SHP77 treated with DMSO at 0.1 percent for 48 hours (cell line): ENCODE results near the gene UBQLN1.
"Not testable (repeated sequence)": the region's sequence is repeated elsewhere in the genome, so short reads cannot be mapped to it uniquely, and the experiment has no call there.

ENCODE experiments used
- DNase-seq: peaks from one replicate; lab custom pipeline; 2025; lab: John Stamatoyannopoulos, UW

Gene UBQLN1

DNA sequence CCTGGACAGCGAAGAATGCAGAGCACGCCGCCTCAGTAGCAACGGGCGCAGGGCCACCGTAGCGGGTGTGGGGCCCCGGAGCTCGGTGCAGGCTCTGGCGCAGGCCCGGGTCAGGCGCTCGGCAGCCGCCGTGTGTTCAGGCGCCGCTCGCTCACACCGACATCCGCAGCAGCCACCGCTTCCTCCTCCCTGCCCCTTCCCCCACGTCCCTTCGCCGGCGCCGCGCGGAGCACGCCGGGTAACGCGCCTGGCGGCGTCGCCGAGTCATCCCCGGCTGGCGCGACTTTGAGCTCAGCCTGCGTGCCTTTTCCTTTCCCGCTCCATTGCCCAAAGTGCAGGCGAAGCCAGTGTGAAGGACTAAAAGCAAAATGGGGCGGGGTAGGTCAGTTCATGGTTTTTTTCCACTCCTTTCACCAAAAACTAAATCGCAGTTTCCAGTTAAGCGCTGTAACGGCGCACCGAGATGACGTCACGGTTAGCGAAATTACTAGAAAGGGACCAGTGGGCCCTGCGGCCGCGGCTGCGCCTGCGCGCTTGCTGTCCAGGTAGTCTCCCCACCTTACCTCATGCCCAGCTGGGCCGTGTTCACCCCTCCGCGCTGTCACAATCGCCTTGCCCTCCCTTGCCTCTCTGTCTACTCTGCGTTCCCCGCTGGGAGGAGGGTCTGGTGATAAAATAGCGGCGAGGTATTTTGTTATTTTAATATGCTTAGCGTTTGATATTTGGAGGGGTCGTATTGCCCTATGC, at the start of gene UBQLN1:
Gene UBQLN1, minus strand, starts transcription at position 191 of the 747 bp plus-strand sequence. CDS start 279 bp downstream, outside the sequence.
- peak; percentile 67 for DNase-seq

- DNase-seq = no peak
Measured at GRCh38 chr9:83754383-83754977, 46.7 kb upstream of the UBQLN1 start.

- DNase-seq = no peak
Measured at GRCh38 chr9:83749706-83750105, 41.9 kb upstream of the UBQLN1 start.

- DNase-seq = no peak
Measured at GRCh38 chr9:83744206-83744605, 36.4 kb upstream of the UBQLN1 start.

DNA sequence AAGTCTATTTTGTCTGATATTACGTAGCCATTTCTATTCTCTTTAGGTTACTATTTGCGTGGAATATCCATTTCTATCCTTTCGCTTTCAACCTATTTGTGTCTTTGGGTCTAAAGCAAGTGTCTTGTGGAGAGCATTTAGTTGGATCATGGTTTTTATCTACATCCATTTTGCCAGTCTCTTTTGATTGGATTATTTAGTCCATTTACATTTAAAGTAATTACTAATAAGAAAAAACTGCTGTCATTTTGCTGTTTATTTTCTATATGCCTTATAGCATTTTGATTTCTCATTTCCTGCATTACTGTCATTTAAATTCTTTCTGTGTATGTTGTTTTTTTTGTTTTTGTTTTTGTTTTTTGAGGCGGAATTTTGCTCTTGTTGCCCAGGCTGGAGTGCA, 26.0 kb upstream of the UBQLN1 start:
- DNase-seq = no peak

DNA sequence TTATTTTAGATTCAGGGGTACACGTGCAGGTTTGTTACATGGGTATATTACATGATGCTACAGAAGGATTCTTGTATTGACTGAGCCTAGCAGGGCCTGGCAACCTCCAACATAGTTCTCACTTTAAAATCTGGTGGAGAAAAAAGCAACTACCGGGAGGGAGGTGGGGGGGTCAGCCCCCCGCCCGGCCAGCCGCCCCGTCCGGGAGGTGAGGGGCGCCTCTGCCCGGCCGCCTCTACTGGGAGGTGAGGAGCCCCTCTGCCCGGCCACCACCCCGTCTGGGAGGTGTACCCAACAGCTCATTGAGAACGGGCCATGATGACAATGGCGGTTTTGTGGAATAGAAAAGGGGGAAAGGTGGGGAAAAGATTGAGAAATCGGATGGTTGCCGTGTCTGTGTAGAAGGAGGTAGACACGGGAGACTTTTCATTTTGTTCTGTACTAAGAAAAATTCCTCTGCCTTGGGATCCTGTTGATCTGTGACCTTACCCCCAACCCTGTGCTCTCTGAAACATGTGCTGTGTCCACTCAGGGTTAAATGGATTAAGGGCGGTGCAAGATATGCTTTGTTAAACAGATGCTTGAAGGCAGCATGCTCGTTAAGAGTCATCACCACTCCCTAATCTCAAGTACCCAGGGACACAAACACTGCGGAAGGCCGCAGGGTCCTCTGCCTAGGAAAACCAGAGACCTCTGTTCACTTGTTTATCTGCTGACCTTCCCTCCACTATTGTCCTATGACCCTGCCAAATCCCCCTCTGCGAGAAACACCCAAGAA, 21.0 kb upstream of the UBQLN1 start:
- not testable (repeated sequence) for DNase-seq

DNA sequence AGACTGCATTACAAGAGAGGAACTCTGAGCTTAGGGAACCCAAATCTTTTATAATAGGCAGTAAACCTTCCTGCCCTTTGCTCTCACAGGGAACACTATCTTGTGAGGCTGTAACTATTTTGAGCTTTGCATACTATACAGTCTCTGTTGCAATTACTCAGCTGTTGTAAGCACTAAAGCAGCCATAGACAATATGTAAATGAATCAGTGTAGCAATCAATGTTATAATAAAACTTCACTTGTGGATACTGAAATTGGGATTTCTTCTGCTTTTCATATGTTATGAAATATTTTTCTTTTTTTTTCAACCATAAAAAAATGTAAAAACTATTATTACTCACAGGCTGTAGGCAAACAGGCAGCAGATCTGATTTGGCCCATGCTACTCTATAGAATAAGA, 16.7 kb upstream of the UBQLN1 start:
- DNase-seq = no peak

DNA sequence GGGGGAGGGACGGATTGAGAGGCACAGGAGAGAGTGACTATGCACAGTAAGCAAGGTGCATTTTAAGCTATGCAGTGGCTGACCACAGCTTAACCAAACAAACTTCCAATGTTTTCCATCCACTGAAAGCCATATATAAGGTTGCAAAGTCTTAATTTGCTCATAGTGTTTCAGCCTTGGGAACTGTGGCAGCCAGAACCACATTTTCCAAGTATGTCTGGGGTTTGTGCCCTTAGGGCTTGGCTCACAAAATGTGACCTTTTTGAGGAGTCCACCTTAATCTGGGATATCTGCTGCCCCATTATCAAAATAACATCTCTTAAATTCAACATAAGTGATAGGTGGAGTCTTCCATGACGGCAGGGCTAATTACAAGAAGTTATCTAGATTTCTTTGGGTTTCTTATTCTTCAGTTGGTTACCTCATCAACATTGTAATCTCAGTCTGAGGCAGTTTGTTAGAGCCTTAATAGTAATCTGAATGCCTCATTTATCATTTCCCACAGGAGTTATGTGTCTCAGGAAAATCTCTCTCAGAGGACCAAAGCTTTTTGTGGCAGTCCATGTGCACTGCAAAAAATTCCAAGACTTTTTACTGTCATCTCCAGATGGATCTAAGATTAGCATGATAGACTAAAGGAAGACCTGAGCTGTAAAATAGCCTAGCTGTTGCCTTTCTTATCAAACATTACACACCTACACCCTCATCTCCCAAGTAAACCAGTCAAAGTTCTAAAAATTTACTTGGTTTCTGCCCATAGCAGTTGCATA, 15.2 kb upstream of the UBQLN1 start:
- no peak for DNase-seq

- DNase-seq = no peak
Measured at GRCh38 chr9:83721509-83721908, 13.8 kb upstream of the UBQLN1 start.

GRCh38 chr9:83715794-83716193, 8.0 kb upstream of the UBQLN1 start:
- no peak for DNase-seq

DNA sequence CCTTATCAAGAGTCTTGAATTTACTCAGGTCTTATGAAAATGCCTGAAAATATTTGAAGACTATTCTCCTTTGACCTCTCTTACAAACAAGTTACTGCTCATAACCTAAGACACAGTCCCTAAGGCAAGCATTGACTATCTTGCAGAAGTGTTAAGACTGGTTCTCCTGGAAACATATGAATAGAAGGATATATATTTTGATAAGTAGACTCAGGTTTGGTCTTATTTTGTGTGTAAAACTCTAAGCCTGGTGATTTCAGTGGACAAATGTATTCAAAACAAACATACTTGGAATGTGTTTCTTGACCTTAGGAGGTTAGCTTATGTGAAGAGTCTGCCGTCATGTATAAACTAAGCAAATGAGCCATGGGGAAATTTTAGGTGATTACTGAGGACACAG, 7.5 kb upstream of the UBQLN1 start:
- no peak for DNase-seq

- DNase-seq = no peak
Measured at GRCh38 chr9:83714329-83714728, 6.6 kb upstream of the UBQLN1 start.

DNA sequence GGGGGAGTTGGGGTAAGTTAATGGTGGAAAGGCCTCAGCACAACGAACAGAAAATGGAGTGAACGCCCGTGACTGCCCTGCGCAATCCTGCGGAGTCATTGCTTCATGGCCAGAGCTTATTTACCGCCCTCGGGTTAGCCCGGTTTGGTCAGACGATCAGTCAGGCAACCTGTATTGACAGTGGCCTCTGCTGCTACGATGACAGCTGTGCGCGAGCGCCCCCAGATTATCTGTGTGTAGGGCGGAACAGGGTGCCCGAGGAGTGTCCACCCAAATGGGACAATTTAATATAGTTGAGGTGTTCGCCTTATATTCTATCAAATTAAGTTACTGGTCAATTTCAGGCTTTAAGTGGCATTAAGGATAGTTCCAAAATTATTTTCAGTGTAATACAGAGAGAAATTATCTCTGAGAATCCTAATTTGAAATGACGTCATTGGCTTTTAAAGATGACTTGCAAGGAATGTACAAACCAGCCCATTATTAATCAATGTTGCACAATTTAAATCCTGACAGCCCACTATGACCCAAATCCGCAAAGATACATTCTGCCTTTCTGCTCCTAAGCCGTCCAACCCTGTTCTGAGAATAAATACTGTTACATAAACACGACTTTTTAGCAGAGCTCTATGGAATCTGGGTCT, 879 bp upstream of the UBQLN1 start:
- DNase-seq = no peak

- DNase-seq = no peak
Measured at GRCh38 chr9:83707518-83707767, 315 bp downstream of the UBQLN1 start.

DNA sequence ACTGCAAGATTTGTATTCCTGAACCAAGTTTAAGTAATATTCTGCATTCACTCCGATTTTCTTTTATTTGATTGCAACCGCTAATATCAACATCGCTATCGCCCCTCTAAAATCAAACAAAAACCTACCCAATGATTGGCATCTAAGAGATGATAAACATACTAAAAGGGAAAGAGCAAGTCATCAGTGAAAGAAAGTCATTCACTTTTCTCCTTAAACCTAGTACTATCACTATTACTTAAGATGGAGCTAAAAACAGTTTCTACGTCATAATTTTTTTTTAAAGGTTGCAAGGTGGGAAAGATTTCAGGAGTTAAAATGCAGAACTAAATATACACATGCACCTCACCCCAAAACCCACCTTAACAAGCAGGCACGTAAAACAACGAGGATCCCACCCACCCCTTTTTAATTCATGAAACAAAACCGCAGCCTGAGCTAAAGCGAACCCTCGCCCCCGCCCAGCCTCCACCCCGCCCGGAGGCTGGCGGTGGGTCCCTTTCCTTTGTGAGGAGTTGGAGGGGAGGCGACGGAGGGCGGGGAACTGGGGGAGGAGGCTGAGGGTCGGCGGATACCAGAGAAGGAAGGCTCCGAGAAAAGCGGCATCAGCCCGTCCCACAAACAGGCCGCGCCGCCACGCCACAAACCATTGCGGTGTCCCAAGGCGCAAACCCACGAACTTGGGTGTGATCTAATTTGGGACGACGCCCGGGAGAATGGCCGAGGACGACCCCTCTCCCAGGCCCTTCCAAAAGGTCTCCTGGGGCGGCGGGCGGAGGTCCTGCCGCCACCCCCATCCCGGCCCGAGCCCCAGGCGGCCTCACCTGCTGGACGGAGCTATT, 861 bp downstream of the UBQLN1 start:
- DNase-seq = no peak

DNA sequence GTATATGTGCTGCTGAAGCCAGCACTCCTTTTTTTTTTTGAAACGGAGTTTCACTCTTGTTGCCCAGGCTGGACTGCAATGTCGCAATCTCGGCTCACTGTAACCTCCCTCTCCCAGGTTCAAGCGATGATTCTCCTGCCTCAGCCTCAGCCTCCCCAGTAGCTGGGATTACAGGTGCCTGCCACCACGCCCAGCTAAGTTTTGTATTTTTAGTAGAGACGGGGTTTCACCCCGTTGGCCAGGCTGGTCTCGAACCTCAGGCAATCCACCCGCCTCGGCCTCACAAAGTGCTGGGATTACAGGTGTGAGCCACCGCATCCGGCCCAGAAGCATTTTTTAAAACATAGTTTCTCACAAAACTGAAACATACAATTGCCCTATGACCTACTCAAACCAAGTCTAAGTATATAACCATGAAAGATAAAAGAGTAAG, 2.5 kb downstream of the UBQLN1 start:
- DNase-seq = not testable (repeated sequence)

- no peak for DNase-seq
Measured at GRCh38 chr9:83701769-83702168, 6.0 kb downstream of the UBQLN1 start.

- no peak for DNase-seq
Measured at GRCh38 chr9:83701286-83701685, 6.5 kb downstream of the UBQLN1 start.

DNA sequence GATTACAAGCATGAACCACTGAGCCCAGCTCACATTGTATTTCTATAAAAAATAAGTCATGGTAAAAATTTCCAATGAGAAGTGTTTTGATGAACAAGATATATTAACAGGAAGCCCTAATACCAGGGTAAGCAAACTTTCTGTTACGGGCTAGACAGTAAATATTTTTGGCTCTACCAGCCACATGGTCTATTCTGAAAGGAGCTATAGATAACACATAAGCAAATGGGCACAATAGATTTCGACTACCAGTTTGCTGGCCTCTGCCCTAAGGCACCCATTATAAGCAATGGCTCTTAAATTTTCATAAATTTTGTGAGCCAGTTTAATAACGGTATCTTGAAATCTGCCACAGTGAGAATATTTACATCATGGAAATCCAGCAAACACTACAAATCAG, 8.1 kb downstream of the UBQLN1 start:
- DNase-seq = no peak

- DNase-seq = no peak
Measured at GRCh38 chr9:83698976-83699585, 8.7 kb downstream of the UBQLN1 start.

DNA sequence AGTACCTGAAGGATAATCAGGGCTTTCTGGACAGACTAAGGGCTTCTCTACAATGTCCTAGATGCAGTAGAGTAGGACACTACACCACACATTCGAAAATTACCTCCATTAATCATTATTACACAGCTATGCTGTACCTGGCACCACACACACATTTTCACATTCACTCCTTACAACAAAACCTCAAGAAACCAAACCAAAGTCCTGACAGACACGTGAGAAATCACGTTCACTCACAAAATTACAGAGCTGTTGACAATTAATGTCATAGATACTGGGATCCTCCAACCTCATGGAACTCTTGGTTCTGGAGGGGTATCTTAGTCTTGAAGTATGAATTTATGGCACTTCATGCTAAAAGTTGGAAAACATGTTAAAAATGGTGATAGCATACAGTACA, 16.3 kb downstream of the UBQLN1 start:
- DNase-seq = no peak
